GM12878 (cell line): ENCODE data around the gene LASP1NB.
"Not testable (repeated sequence)": the region's sequence is repeated elsewhere in the genome, so short reads cannot be mapped to it uniquely, and the experiment has no call there.

Source experiments
- ATAC-seq: fragments of 200-7000 bp; cut with Tn5 transposase; 3 replicates; pipeline ENCODE4 v1.9.1; 2020; ENCODE audit warnings: mild to moderate bottlenecking, moderate library complexity
- BruUV-seq: library from RNA; stranded (reverse); fragments of 400-500 nt; replicated peaks from 2 replicates; lab custom pipeline; 2021; lab: Mats Ljungman, UMichigan
- CTCF ChIA-PET: fragments of 300-600 bp; sonication (Branson Sonifier 250); formaldehyde crosslinking; extraction: SDS; loops from one replicate; lab custom pipeline; 2021; ENCODE audit warnings: inconsistent platforms; lab: Yijun Ruan, JAX
- POLR2A ChIA-PET: fragments of 350-600 bp; formaldehyde crosslinking; extraction: SDS; loops from one replicate; lab custom pipeline; 2021; ENCODE audit warnings: inconsistent platforms; lab: Charles Lee
- RAD21 ChIA-PET: fragments of 300-600 bp; sonication (Branson Sonifier 250); formaldehyde crosslinking; loops from one replicate; lab custom pipeline; 2023; ENCODE audit warnings: antibody characterized with exemption; ENCODE audit not compliant: unreplicated experiment; lab: Charles Lee
- SMC1A ChIA-PET: fragments of 300-600 bp; sonication (Branson Sonifier 250); formaldehyde crosslinking; loops from one replicate; lab custom pipeline; 2023; ENCODE audit not compliant: unreplicated experiment, uncharacterized antibody; lab: Charles Lee
- DNase-seq: peaks from one replicate; pipeline ENCODE4 v3.0.0-alpha.2; 2011; ENCODE audit warnings: low read depth, low spot score
- FAIRE-seq: peaks from 3 replicates; lab custom pipeline; 2011; peaks lifted over from hg19 to GRCh38; lab: Jason Lieb, UNC
- H2AFZ ChIP-seq: 2 replicates; pipeline ENCODE4 v1.6.0; 2011; ENCODE audit warnings: low read depth, low read length, control low read depth; ENCODE audit not compliant: control insufficient read depth
- H3K27ac ChIP-seq: 2 replicates; pipeline ENCODE4 v1.5.1; 2011; ENCODE audit warnings: control low read depth; ENCODE audit not compliant: control insufficient read depth, insufficient read depth
- H3K27me3 ChIP-seq, 2 experiments: replicated peaks in 1 of 2; 2 replicates each; pipeline versions ENCODE4 v1.6.0 to v1.6.1; 2011; ENCODE audit warnings: low read length in 1 of 2; ENCODE audit not compliant: control insufficient read depth in 2 of 2, insufficient read depth in 2 of 2
- H3K36me3 ChIP-seq, 2 experiments: 2 replicates each; pipeline ENCODE4 v1.5.1; 2011; ENCODE audit warnings: low read length in 1 of 2; ENCODE audit not compliant: control insufficient read depth in 2 of 2, insufficient read depth in 2 of 2
- H3K4me1 ChIP-seq: 2 replicates; pipeline ENCODE4 v1.6.1; 2011; ENCODE audit warnings: mild to moderate bottlenecking, low read length, moderate library complexity, mixed read lengths; ENCODE audit not compliant: control insufficient read depth, insufficient read depth
- H3K4me2 ChIP-seq: 2 replicates; pipeline ENCODE4 v1.6.0; 2011; ENCODE audit warnings: control low read depth; ENCODE audit not compliant: control insufficient read depth, insufficient read depth
- H3K4me3 ChIP-seq: fragments of 200-600 bp; sonication (generic); 2 replicates; pipeline ENCODE4 v1.5.1; 2016
- H3K79me2 ChIP-seq: 2 replicates; pipeline ENCODE4 v1.6.0; 2011; ENCODE audit warnings: low read length; ENCODE audit not compliant: control insufficient read depth, insufficient read depth
- H3K9ac ChIP-seq: 2 replicates; pipeline ENCODE4 v1.8.0; 2011; ENCODE audit warnings: low read length, control low read depth, mixed read lengths; ENCODE audit not compliant: control insufficient read depth, insufficient read depth
- H3K9me3 ChIP-seq: replicated peaks from 3 replicates; pipeline ENCODE4 v1.5.1; 2011; ENCODE audit warnings: mild to moderate bottlenecking, low read length; ENCODE audit not compliant: control insufficient read depth, insufficient read depth
- H4K20me1 ChIP-seq: 2 replicates; pipeline ENCODE4 v1.6.0; 2011; ENCODE audit not compliant: control insufficient read depth, insufficient read depth
- ASH2L ChIP-seq: fragments of 300-600, 200-600 bp; sonication (generic); IDR thresholded peaks from 2 replicates; pipeline ENCODE4 v1.6.1; 2017; ENCODE audit warnings: low read depth, mild to moderate bottlenecking, borderline replicate concordance
- CREM ChIP-seq: IDR thresholded peaks from 2 replicates; pipeline ENCODE4 v1.6.1; 2014; ENCODE audit warnings: antibody characterized with exemption, low read depth
- EED ChIP-seq: sonication (generic); IDR thresholded peaks from 2 replicates; pipeline ENCODE4 v1.6.1; 2016; ENCODE audit warnings: antibody characterized with exemption, low read depth
- ETV6 ChIP-seq, 2 experiments: fragments of 450-650 bp in 1 of 2; IDR thresholded peaks in 1 of 2; conservative IDR thresholded peaks in 1 of 2; 2 replicates each; pipeline ENCODE4 v1.6.1; 2014; ENCODE audit warnings: antibody characterized with exemption in 1 of 2, borderline replicate concordance in 1 of 2, low read depth in 1 of 2, mild to moderate bottlenecking in 1 of 2, moderate library complexity in 1 of 2
- HDAC6 ChIP-seq: fragments of 200-600 bp; sonication (generic); IDR thresholded peaks from one replicate; pipeline ENCODE4 v1.8.0; 2017; ENCODE audit warnings: antibody characterized with exemption; ENCODE audit not compliant: unreplicated experiment
- MEF2B ChIP-seq: fragments of 450-650 bp; IDR thresholded peaks from 2 replicates; pipeline ENCODE4 v1.6.1; 2018; ENCODE audit warnings: mild to moderate bottlenecking, moderate library complexity; ENCODE audit not compliant: partially characterized antibody, poor library complexity, severe bottlenecking
- RBBP5 ChIP-seq: fragments of 200-600 bp; sonication (generic); conservative IDR thresholded peaks from 2 replicates; pipeline ENCODE4 v1.6.1; 2016
- ZZZ3 ChIP-seq: IDR thresholded peaks from 2 replicates; pipeline ENCODE4 v1.6.1; 2011; ENCODE audit warnings: low read depth; ENCODE audit not compliant: control insufficient read depth, insufficient read length
- WGBS: methylation state at CpG from one replicate; pipeline ENCODE4 v1.1.6; 2016; ENCODE audit warnings: low lambda C conversion rate; ENCODE audit not compliant: insufficient replicate concordance, insufficient coverage; ENCODE audit errors: missing lambda C conversion rate; 5-methylcytosine and 5-hydroxymethylcytosine counted together
- in situ Hi-C: fragments of 300-500 bp; cut with MboI; formaldehyde crosslinking; loops from 9 replicates; pipeline ENCODE4 v1.14.3; 2018; ENCODE audit warnings: mixed read lengths
- intact Hi-C: fragments of 100-400 bp; cut with micrococcal nuclease; formaldehyde crosslinking; loops from one replicate; pipeline ENCODE4 v1.14.2; 2022; ENCODE audit not compliant: unreplicated experiment
- TF ChIP-seq, protein P1 (sequence below): fragments of 450-650 bp; IDR thresholded peaks from 2 replicates; pipeline ENCODE4 v1.6.1; 2017; ENCODE audit warnings: mild to moderate bottlenecking, low read depth, inconsistent platforms; ENCODE audit not compliant: poor library complexity, severe bottlenecking
- TF ChIP-seq, protein P2 (sequence below): IDR thresholded peaks from 2 replicates; pipeline ENCODE4 v1.6.1; 2012; ENCODE audit warnings: improper control_type of control experiment, low read depth, low read length; ENCODE audit not compliant: insufficient replicate concordance

LASP1NB gene

DNA sequence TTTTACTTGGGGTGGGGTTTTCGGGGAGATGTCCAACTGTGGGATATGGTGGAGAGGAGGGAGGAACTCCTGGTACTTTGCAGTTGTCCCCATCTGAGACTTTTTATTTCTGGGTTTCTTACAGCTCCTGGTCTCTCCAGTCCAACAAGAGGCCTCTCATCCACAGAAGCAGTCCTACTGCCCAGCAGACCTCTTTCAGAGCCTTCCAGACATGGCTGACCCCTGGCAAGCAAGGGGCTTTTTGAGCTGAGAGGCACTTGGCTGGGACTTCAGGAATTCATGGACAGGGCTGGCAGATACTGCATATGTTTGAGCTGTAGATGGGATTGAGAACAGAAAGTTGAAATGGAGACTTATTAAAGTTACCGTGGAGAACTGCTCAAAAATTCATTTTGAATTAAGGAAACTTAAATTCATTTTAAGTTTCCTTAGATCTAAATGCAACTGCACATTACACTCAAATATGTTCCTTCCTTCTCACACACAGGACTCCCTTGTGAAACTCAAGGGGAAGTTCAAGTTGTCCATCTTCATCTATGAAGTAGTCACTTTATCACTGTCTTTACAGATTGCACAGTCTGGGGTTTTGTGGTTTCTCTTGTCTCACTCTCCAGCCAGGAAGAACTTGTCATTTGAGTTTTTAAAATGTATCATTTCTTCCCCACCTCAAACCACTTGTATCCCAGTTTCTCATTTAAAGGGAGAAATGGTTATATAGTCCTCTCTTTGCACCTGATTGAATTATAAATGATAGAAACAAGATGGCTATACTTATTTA lies 1.1 kb downstream of the LASP1NB start (continued):
- no peak for TF ChIP-seq RBBP5
- no peak for TF ChIP-seq ASH2L
- TF ChIP-seq ZZZ3: no peak
- TF ChIP-seq, protein P1, sequence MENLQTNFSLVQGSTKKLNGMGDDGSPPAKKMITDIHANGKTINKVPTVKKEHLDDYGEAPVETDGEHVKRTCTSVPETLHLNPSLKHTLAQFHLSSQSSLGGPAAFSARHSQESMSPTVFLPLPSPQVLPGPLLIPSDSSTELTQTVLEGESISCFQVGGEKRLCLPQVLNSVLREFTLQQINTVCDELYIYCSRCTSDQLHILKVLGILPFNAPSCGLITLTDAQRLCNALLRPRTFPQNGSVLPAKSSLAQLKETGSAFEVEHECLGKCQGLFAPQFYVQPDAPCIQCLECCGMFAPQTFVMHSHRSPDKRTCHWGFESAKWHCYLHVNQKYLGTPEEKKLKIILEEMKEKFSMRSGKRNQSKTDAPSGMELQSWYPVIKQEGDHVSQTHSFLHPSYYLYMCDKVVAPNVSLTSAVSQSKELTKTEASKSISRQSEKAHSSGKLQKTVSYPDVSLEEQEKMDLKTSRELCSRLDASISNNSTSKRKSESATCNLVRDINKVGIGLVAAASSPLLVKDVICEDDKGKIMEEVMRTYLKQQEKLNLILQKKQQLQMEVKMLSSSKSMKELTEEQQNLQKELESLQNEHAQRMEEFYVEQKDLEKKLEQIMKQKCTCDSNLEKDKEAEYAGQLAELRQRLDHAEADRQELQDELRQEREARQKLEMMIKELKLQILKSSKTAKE: peak; percentile 55
- no peak for TF ChIP-seq HDAC6
- peak in 1 of 2 experiments; percentile 58; a peak in 1 of 4 replicates for TF ChIP-seq ETV6 (conservative IDR thresholded peaks at IDR 0.05 in 1 of 2, IDR thresholded peaks at IDR 0.05 in 1 of 2; ENCODE audit: borderline replicate concordance in 1 of 2, low read depth in 1 of 2)
- no peak for TF ChIP-seq CREM
- TF ChIP-seq EED: peak; percentile 38; the same call in 1 of the 2 replicates
- no peak for TF ChIP-seq MEF2B
- TF ChIP-seq, protein P2, sequence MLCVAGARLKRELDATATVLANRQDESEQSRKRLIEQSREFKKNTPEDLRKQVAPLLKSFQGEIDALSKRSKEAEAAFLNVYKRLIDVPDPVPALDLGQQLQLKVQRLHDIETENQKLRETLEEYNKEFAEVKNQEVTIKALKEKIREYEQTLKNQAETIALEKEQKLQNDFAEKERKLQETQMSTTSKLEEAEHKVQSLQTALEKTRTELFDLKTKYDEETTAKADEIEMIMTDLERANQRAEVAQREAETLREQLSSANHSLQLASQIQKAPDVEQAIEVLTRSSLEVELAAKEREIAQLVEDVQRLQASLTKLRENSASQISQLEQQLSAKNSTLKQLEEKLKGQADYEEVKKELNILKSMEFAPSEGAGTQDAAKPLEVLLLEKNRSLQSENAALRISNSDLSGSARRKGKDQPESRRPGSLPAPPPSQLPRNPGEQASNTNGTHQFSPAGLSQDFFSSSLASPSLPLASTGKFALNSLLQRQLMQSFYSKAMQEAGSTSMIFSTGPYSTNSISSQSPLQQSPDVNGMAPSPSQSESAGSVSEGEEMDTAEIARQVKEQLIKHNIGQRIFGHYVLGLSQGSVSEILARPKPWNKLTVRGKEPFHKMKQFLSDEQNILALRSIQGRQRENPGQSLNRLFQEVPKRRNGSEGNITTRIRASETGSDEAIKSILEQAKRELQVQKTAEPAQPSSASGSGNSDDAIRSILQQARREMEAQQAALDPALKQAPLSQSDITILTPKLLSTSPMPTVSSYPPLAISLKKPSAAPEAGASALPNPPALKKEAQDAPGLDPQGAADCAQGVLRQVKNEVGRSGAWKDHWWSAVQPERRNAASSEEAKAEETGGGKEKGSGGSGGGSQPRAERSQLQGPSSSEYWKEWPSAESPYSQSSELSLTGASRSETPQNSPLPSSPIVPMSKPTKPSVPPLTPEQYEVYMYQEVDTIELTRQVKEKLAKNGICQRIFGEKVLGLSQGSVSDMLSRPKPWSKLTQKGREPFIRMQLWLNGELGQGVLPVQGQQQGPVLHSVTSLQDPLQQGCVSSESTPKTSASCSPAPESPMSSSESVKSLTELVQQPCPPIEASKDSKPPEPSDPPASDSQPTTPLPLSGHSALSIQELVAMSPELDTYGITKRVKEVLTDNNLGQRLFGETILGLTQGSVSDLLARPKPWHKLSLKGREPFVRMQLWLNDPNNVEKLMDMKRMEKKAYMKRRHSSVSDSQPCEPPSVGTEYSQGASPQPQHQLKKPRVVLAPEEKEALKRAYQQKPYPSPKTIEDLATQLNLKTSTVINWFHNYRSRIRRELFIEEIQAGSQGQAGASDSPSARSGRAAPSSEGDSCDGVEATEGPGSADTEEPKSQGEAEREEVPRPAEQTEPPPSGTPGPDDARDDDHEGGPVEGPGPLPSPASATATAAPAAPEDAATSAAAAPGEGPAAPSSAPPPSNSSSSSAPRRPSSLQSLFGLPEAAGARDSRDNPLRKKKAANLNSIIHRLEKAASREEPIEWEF: no peak

DNA sequence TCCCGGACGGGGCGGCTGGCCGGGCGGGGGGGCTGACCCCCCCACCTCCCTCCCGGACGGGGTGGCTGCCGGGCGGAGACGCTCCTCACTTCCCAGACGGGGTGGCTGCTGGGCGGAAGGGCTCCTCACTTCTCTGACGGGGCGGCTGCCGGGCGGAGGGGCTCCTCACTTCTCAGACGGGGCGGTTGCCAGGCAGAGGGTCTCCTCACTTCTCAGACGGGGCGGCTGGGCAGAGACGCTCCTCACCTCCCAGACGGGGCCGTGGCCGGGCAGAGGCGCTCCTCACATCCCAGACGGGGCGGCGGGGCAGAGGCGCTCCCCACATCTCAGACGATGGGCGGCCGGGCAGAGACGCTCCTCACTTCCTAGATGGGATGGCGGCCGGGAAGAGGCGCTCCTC lies 5.4 kb downstream of the LASP1NB start:
- RAD21 ChIA-PET, H3K4me3 ChIP-seq, ATAC-seq, DNase-seq, H3K4me1 ChIP-seq, H3K27me3 ChIP-seq, H3K4me2 ChIP-seq, BruUV-seq, H3K27ac ChIP-seq, SMC1A ChIA-PET, H4K20me1 ChIP-seq, in situ Hi-C loops, CTCF ChIA-PET, intact Hi-C loops, H3K36me3 ChIP-seq, POLR2A ChIA-PET, H3K9ac ChIP-seq, H2AFZ ChIP-seq, H3K79me2 ChIP-seq, FAIRE-seq, H3K9me3 ChIP-seq: not testable (repeated sequence)
- WGBS: 86% methylated on average over 17 of the region's 36 CpGs
